K562 (cell line): ENCODE data around the gene NOL4L. TPM values are rescaled to one million over a fixed set of nuclear protein-coding genes. Genes with fewer than 3 reads are reported as not detected.

Experiments
- CBFB ChIP-seq: sonication (generic); formaldehyde crosslinking; IDR thresholded peaks from 2 replicates; pipeline ENCODE4 v1.4.0; 2020; ENCODE audit warnings: mild to moderate bottlenecking, missing genetic modification reagents
- CHD2 ChIP-seq: IDR thresholded peaks from 2 replicates; pipeline ENCODE4 v1.6.1; 2011; ENCODE audit warnings: low read depth, low read length
- DNMT1 ChIP-seq: fragments of 450-650 bp; IDR thresholded peaks from 2 replicates; pipeline ENCODE4 v1.6.1; 2016; ENCODE audit warnings: antibody characterized with exemption, mild to moderate bottlenecking
- E2F3 ChIP-seq: fragments of 250-450 bp; sonication (Bioruptor Pico); IDR thresholded peaks from 2 replicates; pipeline ENCODE4 v1.4.0; 2020; ENCODE audit warnings: mild to moderate bottlenecking
- ETV5 ChIP-seq: sonication (generic); formaldehyde crosslinking; IDR thresholded peaks from 2 replicates; pipeline ENCODE4 v1.4.0; 2020; ENCODE audit warnings: low read depth, mild to moderate bottlenecking, missing genetic modification reagents
- POLR2H ChIP-seq: IDR thresholded peaks from 2 replicates; pipeline ENCODE4 v1.6.1; 2016; ENCODE audit warnings: missing genetic modification characterization, low read depth, mild to moderate bottlenecking, control low read depth, missing compliant biosample characterization, moderate library complexity
- SOX6 ChIP-seq: fragments of 450-650 bp; IDR thresholded peaks from 2 replicates; pipeline ENCODE4 v1.6.1; 2014; ENCODE audit warnings: mild to moderate bottlenecking
- ZNF77 ChIP-seq: fragments of 250-450 bp; sonication (Bioruptor Pico); IDR thresholded peaks from 2 replicates; pipeline ENCODE4 v1.5.0; 2020
- polyA plus RNA-seq, 8 experiments: library from polyadenylated mRNA; depleted of rRNA in 4 of 8; stranded (reverse) in 5 of 8; unstranded in 3 of 8; fragments of >200 nt; fragmentation: Nextera tagmentation in 2 of 8; fragmentation: Illumina TruSeq in 1 of 8; extraction: Ambion mirVana in 2 of 8; extraction: Trizol in 1 of 8; gene quantifications; 2 replicates each; pipeline versions ENCODE4 v1.2.1 to v1.2.3, GENCODE V29; 2011 to 2014; ENCODE audit warnings: inconsistent platforms in 1 of 8, missing spikeins in 1 of 8
- total RNA-seq, 7 experiments: library from RNA; depleted of rRNA in 6 of 7; stranded (reverse); fragments of >200 nt in 6 of 7; fragmentation: Illumina TruSeq in 2 of 7; extraction: Trizol in 2 of 7; gene quantifications; 2 replicates each; pipeline versions ENCODE4 v1.2.1 to v1.2.3, GENCODE V29; 2011 to 2021; ENCODE audit warnings: low replicate concordance in 1 of 7
- TF ChIP-seq, protein P1 (sequence below): fragments of 450-650 bp; formaldehyde crosslinking; IDR thresholded peaks from 2 replicates; pipeline ENCODE4 v1.4.0; 2020; ENCODE audit warnings: mild to moderate bottlenecking, moderate library complexity
- TF ChIP-seq, protein P2 (sequence below): sonication (generic); formaldehyde crosslinking; IDR thresholded peaks from 2 replicates; pipeline ENCODE4 v1.9.0; 2022; ENCODE audit warnings: mild to moderate bottlenecking, missing genetic modification reagents
- TF ChIP-seq, protein P3 (sequence below), 2 experiments: fragments of 450-650 bp; formaldehyde crosslinking in 1 of 2; IDR thresholded peaks; 2 replicates each; pipeline versions ENCODE4 v1.4.0 to v1.6.1; 2014 to 2020; ENCODE audit warnings: mild to moderate bottlenecking in 2 of 2, borderline replicate concordance in 1 of 2, low read depth in 1 of 2
- TF ChIP-seq, protein P4 (sequence below), 3 experiments: fragments of 200-800 bp in 1 of 3; sonication (Bioruptor generic) in 1 of 3; sonication (generic) in 1 of 3; formaldehyde crosslinking in 1 of 3; IDR thresholded peaks; 2 replicates each; pipeline versions ENCODE4 v1.6.1 to v1.8.0; 2016 to 2022; ENCODE audit warnings: mild to moderate bottlenecking in 2 of 3, missing compliant biosample characterization in 2 of 3, missing genetic modification characterization in 2 of 3, missing genetic modification reagents in 1 of 3
- TF ChIP-seq, protein P5 (sequence below): sonication (generic); formaldehyde crosslinking; IDR thresholded peaks from 2 replicates; pipeline ENCODE4 v1.8.0; 2022; ENCODE audit warnings: mild to moderate bottlenecking, missing genetic modification reagents

Gene NOL4L
- total and polyA plus RNA-seq, 9 of the 15 experiments (the other 6 are each of a cell fraction or from before 2014, with no cell fraction given), result 5.1 to 36.2 (median 13.6) TPM

DNA sequence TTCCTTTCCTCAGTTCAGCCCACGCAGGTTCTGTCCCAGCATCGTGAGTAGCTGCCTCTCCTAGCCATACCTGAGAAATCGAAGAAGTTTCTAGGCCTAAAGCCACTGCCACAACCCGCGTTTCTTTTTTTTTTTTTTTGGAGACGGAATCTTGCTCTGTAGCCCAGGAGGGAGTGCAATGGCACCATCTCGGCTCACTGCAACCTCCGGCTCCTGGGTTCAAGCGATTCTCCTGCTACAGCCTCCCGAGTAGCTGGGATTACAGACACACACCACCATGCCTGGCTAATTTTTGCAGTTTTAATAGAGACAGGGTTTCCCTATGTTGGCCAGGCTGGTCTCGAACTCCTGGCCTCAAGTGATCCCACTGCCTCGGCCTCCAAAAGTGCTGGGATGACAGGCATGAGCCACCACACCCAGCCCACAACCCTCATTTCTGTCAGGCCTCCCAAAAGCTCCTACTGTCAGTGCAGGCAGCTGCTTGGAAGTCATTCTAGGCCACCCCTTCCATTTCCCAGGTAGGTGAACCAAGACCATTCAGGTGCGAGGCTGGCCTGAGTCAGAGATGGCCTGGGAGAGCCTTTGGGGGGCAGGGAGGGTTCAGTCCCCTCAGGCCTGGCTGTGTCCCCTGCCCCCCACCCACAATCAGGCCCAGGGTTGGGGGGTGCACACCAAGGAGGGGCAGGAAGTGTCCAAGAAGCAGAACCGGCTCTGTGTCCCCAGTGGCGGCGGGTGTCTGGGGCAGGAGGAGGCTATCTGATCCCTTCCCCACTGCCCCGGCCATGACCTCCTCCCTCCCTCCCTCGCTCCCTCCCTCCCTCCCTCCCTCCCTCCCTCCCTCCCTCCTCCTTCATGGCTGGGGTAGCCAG is 47.2 kb downstream of the NOL4L start (continued):
- TF ChIP-seq, protein P1, sequence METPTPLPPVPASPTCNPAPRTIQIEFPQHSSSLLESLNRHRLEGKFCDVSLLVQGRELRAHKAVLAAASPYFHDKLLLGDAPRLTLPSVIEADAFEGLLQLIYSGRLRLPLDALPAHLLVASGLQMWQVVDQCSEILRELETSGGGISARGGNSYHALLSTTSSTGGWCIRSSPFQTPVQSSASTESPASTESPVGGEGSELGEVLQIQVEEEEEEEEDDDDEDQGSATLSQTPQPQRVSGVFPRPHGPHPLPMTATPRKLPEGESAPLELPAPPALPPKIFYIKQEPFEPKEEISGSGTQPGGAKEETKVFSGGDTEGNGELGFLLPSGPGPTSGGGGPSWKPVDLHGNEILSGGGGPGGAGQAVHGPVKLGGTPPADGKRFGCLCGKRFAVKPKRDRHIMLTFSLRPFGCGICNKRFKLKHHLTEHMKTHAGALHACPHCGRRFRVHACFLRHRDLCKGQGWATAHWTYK (CRISPR knock-in tag), result no peak
- 0 out of 2 replicates have a peak, but pooled peaks have one; percentile 31 for TF ChIP-seq ETV5 (CRISPR knock-in tag)
- no peak for TF ChIP-seq DNMT1
- TF ChIP-seq CBFB (CRISPR knock-in tag), result peak; percentile 66; the same call in 1 of the 2 replicates
- TF ChIP-seq, protein P2, sequence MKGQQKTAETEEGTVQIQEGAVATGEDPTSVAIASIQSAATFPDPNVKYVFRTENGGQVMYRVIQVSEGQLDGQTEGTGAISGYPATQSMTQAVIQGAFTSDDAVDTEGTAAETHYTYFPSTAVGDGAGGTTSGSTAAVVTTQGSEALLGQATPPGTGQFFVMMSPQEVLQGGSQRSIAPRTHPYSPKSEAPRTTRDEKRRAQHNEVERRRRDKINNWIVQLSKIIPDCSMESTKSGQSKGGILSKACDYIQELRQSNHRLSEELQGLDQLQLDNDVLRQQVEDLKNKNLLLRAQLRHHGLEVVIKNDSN (CRISPR knock-in tag), result no peak
- no peak for TF ChIP-seq E2F3 (CRISPR knock-in tag)
- TF ChIP-seq, protein P3, sequence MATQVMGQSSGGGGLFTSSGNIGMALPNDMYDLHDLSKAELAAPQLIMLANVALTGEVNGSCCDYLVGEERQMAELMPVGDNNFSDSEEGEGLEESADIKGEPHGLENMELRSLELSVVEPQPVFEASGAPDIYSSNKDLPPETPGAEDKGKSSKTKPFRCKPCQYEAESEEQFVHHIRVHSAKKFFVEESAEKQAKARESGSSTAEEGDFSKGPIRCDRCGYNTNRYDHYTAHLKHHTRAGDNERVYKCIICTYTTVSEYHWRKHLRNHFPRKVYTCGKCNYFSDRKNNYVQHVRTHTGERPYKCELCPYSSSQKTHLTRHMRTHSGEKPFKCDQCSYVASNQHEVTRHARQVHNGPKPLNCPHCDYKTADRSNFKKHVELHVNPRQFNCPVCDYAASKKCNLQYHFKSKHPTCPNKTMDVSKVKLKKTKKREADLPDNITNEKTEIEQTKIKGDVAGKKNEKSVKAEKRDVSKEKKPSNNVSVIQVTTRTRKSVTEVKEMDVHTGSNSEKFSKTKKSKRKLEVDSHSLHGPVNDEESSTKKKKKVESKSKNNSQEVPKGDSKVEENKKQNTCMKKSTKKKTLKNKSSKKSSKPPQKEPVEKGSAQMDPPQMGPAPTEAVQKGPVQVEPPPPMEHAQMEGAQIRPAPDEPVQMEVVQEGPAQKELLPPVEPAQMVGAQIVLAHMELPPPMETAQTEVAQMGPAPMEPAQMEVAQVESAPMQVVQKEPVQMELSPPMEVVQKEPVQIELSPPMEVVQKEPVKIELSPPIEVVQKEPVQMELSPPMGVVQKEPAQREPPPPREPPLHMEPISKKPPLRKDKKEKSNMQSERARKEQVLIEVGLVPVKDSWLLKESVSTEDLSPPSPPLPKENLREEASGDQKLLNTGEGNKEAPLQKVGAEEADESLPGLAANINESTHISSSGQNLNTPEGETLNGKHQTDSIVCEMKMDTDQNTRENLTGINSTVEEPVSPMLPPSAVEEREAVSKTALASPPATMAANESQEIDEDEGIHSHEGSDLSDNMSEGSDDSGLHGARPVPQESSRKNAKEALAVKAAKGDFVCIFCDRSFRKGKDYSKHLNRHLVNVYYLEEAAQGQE (IDR thresholded peaks at IDR 0.05; ENCODE audit: borderline replicate concordance), result no peak
- TF ChIP-seq, protein P3 (CRISPR knock-in tag; IDR thresholded peaks at IDR 0.05; ENCODE audit: low read depth), result no peak
- no peak for TF ChIP-seq ZNF77 (CRISPR knock-in tag)
- TF ChIP-seq SOX6, result no peak
- TF ChIP-seq CHD2, result no peak
- TF ChIP-seq, protein P4, sequence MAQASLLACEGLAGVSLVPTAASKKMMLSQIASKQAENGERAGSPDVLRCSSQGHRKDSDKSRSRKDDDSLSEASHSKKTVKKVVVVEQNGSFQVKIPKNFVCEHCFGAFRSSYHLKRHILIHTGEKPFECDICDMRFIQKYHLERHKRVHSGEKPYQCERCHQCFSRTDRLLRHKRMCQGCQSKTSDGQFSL (CRISPR knock-in tag; IDR thresholded peaks at IDR 0.05), result peak; percentile 94
- TF ChIP-seq, protein P4 (tag; IDR thresholded peaks at IDR 0.05), result peak in 1 of 2 experiments; percentile 83; a peak in 2 of 4 replicates
- TF ChIP-seq POLR2H (tag), result no peak
- TF ChIP-seq, protein P5, sequence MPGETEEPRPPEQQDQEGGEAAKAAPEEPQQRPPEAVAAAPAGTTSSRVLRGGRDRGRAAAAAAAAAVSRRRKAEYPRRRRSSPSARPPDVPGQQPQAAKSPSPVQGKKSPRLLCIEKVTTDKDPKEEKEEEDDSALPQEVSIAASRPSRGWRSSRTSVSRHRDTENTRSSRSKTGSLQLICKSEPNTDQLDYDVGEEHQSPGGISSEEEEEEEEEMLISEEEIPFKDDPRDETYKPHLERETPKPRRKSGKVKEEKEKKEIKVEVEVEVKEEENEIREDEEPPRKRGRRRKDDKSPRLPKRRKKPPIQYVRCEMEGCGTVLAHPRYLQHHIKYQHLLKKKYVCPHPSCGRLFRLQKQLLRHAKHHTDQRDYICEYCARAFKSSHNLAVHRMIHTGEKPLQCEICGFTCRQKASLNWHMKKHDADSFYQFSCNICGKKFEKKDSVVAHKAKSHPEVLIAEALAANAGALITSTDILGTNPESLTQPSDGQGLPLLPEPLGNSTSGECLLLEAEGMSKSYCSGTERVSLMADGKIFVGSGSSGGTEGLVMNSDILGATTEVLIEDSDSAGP (CRISPR knock-in tag), result no peak
